KG1 (cell line): ENCODE results near the gene UBE2G2.

Source experiments
- DNase-seq: peaks from one replicate; lab custom pipeline; 2025; lab: John Stamatoyannopoulos, UW

UBE2G2 gene

GRCh38 chr21:44764319-44765230 is 37.0 kb downstream of the UBE2G2 start:
- no peak for DNase-seq

GRCh38 chr21:44763451-44764318 is 37.9 kb downstream of the UBE2G2 start:
- DNase-seq, result no peak

DNA sequence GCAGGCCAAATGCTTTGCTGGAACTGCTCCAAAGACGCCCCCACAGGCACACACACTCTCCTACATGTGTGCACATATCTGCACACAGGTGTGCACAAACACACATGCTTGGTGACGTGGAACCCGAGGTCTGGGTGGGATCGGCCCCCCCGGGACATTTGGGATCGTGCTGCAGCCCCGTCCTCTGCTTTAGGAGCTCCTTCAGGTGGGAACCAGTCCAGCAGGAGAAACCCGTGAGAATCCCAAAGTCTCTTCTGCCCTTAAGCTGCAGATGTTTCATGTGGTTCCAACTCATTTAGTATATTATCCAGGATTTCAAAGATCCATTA is 38.6 kb downstream of the UBE2G2 start:
- no peak for DNase-seq

GRCh38 chr21:44762221-44763049 is 39.2 kb downstream of the UBE2G2 start:
- DNase-seq, result no peak

GRCh38 chr21:44761747-44762208 is 39.8 kb downstream of the UBE2G2 start:
- DNase-seq, result no peak

- no peak for DNase-seq
Measured at GRCh38 chr21:44761011-44761729, 40.5 kb downstream of the UBE2G2 start.

DNA sequence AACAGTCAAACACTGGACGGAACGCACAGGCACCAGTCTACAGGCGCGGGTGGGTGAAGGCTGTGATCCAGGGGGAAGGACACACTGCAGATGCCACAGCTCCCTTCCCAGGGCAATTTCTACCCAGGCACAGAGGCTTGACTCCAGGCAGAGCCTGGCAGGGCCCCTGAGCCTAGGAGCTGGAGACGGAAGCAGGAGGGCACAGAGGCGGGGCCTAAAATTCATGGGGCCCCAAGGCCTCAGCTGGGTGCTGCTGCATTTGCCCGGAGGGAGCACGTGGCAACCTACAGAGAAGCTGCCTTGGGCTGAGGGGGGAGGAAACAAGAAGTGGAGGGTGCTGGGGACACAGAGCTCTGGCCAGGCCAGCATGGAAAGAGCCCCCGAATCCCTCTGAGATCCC is 41.2 kb downstream of the UBE2G2 start:
- DNase-seq, result no peak

- DNase-seq, result no peak
Measured at GRCh38 chr21:44759628-44760285, 41.9 kb downstream of the UBE2G2 start.

DNA sequence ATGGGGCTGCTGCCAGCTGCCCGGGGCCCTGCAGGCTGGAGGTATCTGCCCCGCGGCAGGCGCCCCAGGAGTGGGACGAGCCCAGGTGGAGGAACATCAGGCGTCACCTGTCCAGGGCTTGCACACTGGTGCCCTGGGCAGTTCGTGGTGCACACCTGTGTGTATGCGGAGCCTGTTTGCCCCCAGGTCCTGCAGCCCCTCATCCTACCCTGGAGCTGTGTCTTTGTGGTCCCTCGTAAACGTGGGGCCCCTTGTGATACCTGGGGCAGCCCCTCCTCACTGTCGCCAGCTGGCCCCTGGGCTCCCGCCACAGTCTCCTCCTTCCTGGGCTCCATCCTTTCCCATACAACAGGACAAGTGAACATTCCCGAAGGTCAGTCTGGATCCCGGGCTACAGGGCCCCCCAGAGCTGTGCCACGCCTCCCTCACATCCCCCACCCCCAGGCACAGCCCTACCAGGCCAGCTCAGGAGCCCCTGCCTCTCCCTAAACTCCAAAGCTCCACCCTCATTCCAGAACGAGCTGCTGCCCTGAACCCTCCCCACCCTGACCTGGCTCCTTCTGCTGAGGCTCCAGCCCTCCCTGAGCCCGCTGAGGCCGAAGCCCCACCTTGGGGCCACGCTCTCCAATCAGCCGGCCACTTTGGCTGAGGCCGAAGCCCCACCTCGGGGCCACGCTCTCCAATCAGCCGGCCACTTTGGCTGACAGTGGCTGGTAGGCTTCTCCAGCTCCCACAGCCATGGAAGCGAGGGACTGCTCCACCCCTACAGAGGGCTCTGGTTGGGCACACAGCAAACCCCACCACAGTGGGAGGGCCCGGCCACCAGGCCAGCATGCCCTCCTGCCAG is 42.6 kb downstream of the UBE2G2 start:
- no peak for DNase-seq

DNA sequence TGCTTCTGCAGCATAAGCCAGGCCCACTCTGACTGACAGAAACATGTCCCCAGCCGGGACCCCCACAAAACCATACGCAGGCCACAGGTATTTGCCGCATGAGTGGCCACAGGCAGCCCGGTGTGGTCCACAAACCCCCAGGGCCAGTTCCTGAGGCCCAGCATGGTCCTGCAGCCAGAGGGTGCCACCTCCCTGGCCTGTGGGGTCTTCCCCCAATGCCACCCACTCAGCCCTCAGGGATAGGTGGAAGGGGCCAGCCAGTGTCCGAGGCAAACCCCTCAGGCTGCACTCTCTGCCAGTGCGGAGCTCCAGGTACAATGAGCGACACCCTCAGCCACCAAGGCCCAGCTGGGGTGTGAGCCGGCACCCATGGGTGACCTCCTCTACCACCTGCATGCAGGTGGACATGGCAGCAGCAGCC is 43.5 kb downstream of the UBE2G2 start:
- DNase-seq, result no peak

GRCh38 chr21:44757731-44758130 is 43.9 kb downstream of the UBE2G2 start:
- DNase-seq, result no peak

DNA sequence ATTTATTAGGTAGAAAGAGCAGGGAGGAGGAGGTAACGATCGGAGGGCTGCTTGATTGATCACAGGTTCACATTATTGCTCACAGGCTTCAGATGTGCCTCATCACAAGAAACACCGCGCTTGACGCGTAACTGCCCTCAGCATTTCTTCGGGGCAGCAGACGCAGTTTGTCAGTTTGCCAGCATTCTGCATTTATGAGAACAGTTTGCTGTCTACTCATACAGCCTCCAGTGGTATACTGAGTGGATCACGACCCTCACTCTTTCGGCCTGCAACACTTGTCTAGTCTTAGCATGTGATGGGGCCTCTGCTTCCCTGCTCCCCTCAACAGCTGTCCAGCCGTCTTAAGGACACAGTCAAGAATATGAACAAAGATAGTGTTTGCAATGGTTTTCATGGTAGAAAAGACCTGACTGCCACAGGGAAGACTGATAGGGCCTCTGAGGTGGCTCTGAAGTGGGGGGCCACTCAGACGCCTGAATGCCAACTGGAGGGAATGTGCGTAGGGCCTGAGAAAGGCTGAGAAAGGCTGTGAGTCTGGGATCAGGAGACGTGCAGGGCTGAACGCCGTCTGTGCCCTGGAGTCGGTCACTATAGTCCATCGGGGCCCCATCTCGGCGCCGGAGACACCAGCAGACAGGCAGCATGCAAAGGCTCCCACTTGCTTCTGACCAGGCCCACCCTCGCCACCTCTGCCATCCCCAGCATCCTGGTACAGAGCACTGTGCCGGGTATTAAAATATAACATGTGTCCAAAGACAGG is 45.0 kb downstream of the UBE2G2 start:
- no peak for DNase-seq

GRCh38 chr21:44755227-44755626 is 46.4 kb downstream of the UBE2G2 start:
- no peak for DNase-seq

GRCh38 chr21:44753357-44753756 is 48.3 kb downstream of the UBE2G2 start:
- DNase-seq, result no peak

DNA sequence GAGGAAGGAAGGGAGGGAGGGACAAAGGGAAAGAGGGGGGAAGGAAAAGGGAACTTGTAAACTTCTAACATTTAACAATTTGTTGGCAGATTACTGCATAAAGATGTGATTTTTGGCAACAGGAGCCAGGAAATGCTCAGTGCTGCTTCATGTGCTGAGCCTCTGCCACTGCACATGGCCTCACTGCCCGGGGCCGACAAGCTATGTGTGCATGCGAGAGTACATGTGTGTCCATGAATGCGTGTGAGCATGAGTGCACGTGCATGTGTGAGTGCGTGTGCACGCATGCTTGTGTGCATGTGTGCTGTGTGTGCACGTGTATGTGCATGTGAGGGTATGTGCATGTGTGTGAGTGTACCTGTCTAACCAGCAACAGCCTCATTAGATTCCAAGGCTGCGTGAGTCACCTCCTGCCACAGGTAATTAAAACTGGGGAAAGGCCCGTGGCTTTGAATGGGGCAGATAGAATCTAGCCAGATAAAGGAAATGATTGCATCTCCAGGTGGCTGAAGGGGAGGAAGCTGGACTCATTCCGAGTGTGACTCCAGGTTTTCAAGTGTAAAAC is 48.9 kb downstream of the UBE2G2 start:
- DNase-seq, result no peak

GRCh38 chr21:44751799-44752636 is 49.6 kb downstream of the UBE2G2 start:
- no peak for DNase-seq

DNA sequence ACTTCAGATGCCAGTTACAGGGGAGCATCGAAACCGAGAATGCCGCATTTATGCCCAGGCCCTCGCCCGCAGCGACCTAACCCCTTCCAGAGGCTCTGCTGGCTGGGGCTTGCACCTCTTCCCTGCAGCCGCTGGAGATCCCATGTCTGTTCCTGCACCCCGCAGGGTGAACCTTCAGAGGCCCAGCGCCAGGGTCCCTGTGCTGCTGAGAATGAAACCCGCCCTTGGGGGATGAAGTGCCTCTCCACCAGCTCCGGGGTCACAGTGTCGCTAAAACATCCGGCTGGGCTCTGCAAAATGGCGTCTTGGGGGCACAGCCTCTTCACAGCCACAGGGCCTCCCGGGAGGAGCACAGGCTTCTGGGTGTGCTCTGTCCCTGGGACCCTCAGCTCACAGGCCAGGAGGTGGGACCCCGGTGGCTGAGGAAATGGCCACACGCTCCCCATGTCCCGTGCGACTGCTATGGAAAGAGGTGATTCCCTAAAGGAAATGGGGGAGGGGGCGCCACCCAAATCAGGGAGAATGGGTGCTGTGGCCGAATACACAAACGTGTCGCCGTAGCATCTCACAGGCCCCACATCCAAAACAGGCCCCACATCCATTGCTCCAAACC is 50.3 kb downstream of the UBE2G2 start:
- no peak for DNase-seq

GRCh38 chr21:44750675-44751025 is 51.0 kb downstream of the UBE2G2 start:
- DNase-seq, result no peak
